K562 (cell line): ENCODE measurements around the gene ALDH1A2. TPM values are rescaled to one million over a fixed set of nuclear protein-coding genes. Genes with fewer than 3 reads are reported as not detected.

ENCODE experiments used
- MAX ChIP-seq: sonication (generic); formaldehyde crosslinking; IDR thresholded peaks from 2 replicates; pipeline ENCODE4 v1.9.0; 2022; ENCODE audit warnings: mild to moderate bottlenecking, missing genetic modification reagents
- NCOA6 ChIP-seq: fragments of 450-650 bp; IDR thresholded peaks from 2 replicates; pipeline ENCODE4 v1.6.1; 2017; ENCODE audit warnings: mild to moderate bottlenecking
- REST ChIP-seq, 2 experiments: fragments of 450-650 bp; formaldehyde crosslinking in 1 of 2; IDR thresholded peaks; 2 replicates each; pipeline versions ENCODE4 v1.4.0 to v1.6.1; 2014 to 2020; ENCODE audit warnings: mild to moderate bottlenecking in 2 of 2, borderline replicate concordance in 1 of 2, low read depth in 1 of 2
- STAT5B ChIP-seq: fragments of 250-450 bp; sonication (Bioruptor Pico); IDR thresholded peaks from 2 replicates; pipeline ENCODE4 v1.8.0; 2021; ENCODE audit warnings: mild to moderate bottlenecking, inconsistent platforms
- ZNF766 ChIP-seq: fragments of 200-800 bp; sonication (Bioruptor generic); conservative IDR thresholded peaks from 2 replicates; pipeline ENCODE4 v1.6.1; 2016; ENCODE audit warnings: missing genetic modification characterization, missing compliant biosample characterization
- polyA plus RNA-seq, 8 experiments: library from polyadenylated mRNA; depleted of rRNA in 4 of 8; stranded (reverse) in 5 of 8; unstranded in 3 of 8; fragments of >200 nt; fragmentation: Nextera tagmentation in 2 of 8; fragmentation: Illumina TruSeq in 1 of 8; extraction: Ambion mirVana in 2 of 8; extraction: Trizol in 1 of 8; gene quantifications; 2 replicates each; pipeline versions ENCODE4 v1.2.1 to v1.2.3, GENCODE V29; 2011 to 2014; ENCODE audit warnings: inconsistent platforms in 1 of 8, missing spikeins in 1 of 8
- total RNA-seq, 7 experiments: library from RNA; depleted of rRNA in 6 of 7; stranded (reverse); fragments of >200 nt in 6 of 7; fragmentation: Illumina TruSeq in 2 of 7; extraction: Trizol in 2 of 7; gene quantifications; 2 replicates each; pipeline versions ENCODE4 v1.2.1 to v1.2.3, GENCODE V29; 2011 to 2021; ENCODE audit warnings: low replicate concordance in 1 of 7

ALDH1A2 gene
- total and polyA plus RNA-seq, 9 of the 15 experiments (the other 6 are each of a cell fraction or from before 2014, with no cell fraction given) = 115 to 393 (median 333) TPM

- TF ChIP-seq REST (IDR thresholded peaks at IDR 0.05; ENCODE audit: borderline replicate concordance) (peak; percentile 34; the same call in 1 of the 2 replicates), REST (CRISPR knock-in tag; IDR thresholded peaks at IDR 0.05; ENCODE audit: low read depth) (no peak), ZNF766 (CRISPR knock-in tag) (0 out of 2 replicates have a peak, but pooled peaks have one; percentile 18), MAX (no peak), NCOA6 (no peak), STAT5B (CRISPR knock-in tag) (no peak)
Measured at GRCh38 chr15:58039079-58040035, 26.2 kb downstream of the ALDH1A2 start (continued).
